DND-41 (cell line): ENCODE data around the gene DCPS.
A peak's percentile ranks its signal among the peaks of the same experiment; 100 is the strongest.

Source experiments
- ATAC-seq: fragments of 200-7000 bp; cut with Tn5 transposase; 3 replicates; pipeline ENCODE4 v1.9.1; 2021; ENCODE audit warnings: low read depth; ENCODE audit not compliant: insufficient read depth
- DNase-seq: peaks from one replicate; pipeline ENCODE4 v3.0.0-alpha.2; 2020
- H2AFZ ChIP-seq: 2 replicates; pipeline ENCODE4 v1.6.0; 2012; ENCODE audit warnings: low read depth, low read length
- H3K27ac ChIP-seq: 2 replicates; pipeline ENCODE4 v1.5.1; 2012; ENCODE audit warnings: low read length, inconsistent platforms
- H3K27me3 ChIP-seq: fragments of 200-600 bp; sonication (generic); 2 replicates; pipeline ENCODE4 v1.6.0; 2012; ENCODE audit warnings: low read length, mild to moderate bottlenecking, inconsistent platforms; ENCODE audit not compliant: insufficient read depth, poor library complexity
- H3K36me3 ChIP-seq: 2 replicates; pipeline ENCODE4 v1.5.1; 2012; ENCODE audit warnings: low read length, inconsistent platforms; ENCODE audit not compliant: insufficient read depth
- H3K4me1 ChIP-seq: 2 replicates; pipeline ENCODE4 v1.5.1; 2012; ENCODE audit warnings: mild to moderate bottlenecking, low read length; ENCODE audit not compliant: insufficient read depth
- H3K4me2 ChIP-seq: 2 replicates; pipeline ENCODE4 v1.6.0; 2012; ENCODE audit warnings: mild to moderate bottlenecking, moderate library complexity, low read length, inconsistent platforms; ENCODE audit not compliant: insufficient read depth
- H3K4me3 ChIP-seq, 2 experiments: fragments of 200-600 bp in 1 of 2; shearing (Covaris generic) in 1 of 2; 2 replicates each; pipeline ENCODE4 v1.5.1; 2012 to 2016; ENCODE audit warnings: inconsistent platforms in 2 of 2, low read length in 2 of 2, mild to moderate bottlenecking in 2 of 2, low read depth in 1 of 2, moderate library complexity in 1 of 2
- H3K79me2 ChIP-seq: 2 replicates; pipeline ENCODE4 v1.6.0; 2012; ENCODE audit warnings: low read length, inconsistent platforms; ENCODE audit not compliant: insufficient read depth
- H3K9ac ChIP-seq: 2 replicates; pipeline ENCODE4 v1.6.0; 2012; ENCODE audit warnings: low read depth, mild to moderate bottlenecking, inconsistent platforms, low read length, moderate library complexity
- H3K9me3 ChIP-seq: 2 replicates; pipeline ENCODE4 v1.5.1; 2012; ENCODE audit warnings: low read length, moderate library complexity, mild to moderate bottlenecking, inconsistent platforms; ENCODE audit not compliant: insufficient read depth, severe bottlenecking
- H4K20me1 ChIP-seq: 2 replicates; pipeline ENCODE4 v1.6.0; 2012; ENCODE audit warnings: low read length; ENCODE audit not compliant: insufficient read depth
- EZH2 ChIP-seq: IDR thresholded peaks from 3 replicates; pipeline ENCODE4 v1.6.1; 2012; ENCODE audit warnings: borderline replicate concordance, low read depth, mild to moderate bottlenecking, moderate library complexity, low read length, inconsistent platforms; ENCODE audit not compliant: severe bottlenecking
- TF ChIP-seq, protein P1 (sequence below): IDR thresholded peaks from 2 replicates; pipeline ENCODE4 v1.5.1; 2012; ENCODE audit warnings: borderline replicate concordance, low read length, moderate library complexity, mild to moderate bottlenecking; ENCODE audit not compliant: poor library complexity, severe bottlenecking; ENCODE audit errors: extremely low read depth

DCPS gene

DNA sequence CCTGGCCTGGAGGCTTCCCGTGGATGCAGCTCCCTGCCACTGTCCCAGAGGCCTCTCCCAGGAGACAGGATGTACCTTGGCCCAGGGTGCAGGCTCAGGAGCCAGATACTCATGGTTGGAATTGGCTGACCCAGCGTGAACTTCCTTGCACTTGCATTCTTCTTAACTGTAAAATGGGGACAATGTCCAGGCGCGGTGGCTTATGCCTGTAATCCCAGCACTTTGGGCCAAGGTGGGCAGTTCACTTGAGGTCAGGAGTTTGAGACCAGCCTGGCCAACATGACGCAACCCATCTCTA, 31.6 kb downstream of the DCPS start:
- Histone ChIP-seq H3K4me3 (no peak overlapping the region), H2AFZ (no peak overlapping the region), H3K79me2 (no peaks in the 10 kb centered on the region), H3K36me3 (peaks cover 50% of the 10 kb centered on the region), H3K27me3 (no peaks in the 10 kb centered on the region), H3K9me3 (no peaks in the 10 kb centered on the region), H3K4me1 (no peaks in the 10 kb centered on the region), H3K4me2 (no peak overlapping the region), H3K9ac (no peak overlapping the region), H4K20me1 (peaks cover 2% of the 10 kb centered on the region; the same call in 1 of the 2 replicates), H3K27ac (no peak overlapping the region)
- ATAC-seq (no peak), DNase-seq (no peak)
- TF ChIP-seq, protein P1, sequence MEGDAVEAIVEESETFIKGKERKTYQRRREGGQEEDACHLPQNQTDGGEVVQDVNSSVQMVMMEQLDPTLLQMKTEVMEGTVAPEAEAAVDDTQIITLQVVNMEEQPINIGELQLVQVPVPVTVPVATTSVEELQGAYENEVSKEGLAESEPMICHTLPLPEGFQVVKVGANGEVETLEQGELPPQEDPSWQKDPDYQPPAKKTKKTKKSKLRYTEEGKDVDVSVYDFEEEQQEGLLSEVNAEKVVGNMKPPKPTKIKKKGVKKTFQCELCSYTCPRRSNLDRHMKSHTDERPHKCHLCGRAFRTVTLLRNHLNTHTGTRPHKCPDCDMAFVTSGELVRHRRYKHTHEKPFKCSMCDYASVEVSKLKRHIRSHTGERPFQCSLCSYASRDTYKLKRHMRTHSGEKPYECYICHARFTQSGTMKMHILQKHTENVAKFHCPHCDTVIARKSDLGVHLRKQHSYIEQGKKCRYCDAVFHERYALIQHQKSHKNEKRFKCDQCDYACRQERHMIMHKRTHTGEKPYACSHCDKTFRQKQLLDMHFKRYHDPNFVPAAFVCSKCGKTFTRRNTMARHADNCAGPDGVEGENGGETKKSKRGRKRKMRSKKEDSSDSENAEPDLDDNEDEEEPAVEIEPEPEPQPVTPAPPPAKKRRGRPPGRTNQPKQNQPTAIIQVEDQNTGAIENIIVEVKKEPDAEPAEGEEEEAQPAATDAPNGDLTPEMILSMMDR: no peak
- TF ChIP-seq EZH2: no peak

DNA sequence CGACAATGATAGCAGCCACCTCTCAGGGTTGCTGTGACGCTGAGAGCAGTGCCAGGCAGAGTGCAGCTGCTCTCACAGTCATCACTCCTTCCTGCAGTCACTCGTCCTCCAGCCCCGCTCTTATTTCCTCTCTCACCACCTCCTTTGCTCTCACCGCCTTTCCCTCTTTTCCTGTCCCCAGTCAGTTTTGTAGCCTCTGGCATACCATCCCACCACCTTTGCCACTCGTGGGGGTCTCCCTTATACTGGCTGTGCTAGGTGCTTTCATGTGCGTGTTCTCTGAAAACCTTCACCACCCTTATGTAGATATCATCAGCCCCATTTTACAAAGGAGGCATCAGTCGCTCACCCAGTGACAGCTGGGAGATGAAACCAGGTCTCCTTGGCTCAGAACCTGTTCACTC, 32.3 kb downstream of the DCPS start:
- H3K36me3 ChIP-seq: peaks cover 55% of the 10 kb centered on the region
- H4K20me1 ChIP-seq: peaks cover 2% of the 10 kb centered on the region; the same call in 1 of the 2 replicates

DNA sequence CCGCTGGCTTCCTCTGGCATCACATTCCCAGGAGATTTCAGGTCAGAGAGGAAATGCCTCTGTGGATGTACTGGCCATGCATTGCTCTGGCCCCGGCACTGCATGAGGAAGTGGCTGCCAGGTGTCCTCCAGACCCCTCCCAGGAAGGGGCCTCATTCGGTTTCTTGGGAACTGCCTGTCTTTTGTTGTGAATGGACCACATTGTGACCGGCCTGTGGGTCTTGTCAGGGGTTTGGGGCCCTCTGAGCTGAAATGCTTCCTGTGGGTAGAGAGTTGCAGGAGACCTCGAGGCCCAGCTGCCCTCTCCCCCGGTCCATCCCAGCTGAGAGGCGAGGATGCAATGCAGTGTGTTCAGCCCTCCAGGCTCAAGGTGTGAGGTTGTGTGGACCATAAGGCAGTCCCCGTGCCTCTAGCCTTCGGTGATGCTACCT, 32.8 kb downstream of the DCPS start:
- H3K4me3 ChIP-seq: no peak overlapping the region
- peaks cover 55% of the 10 kb centered on the region for H3K36me3 ChIP-seq
- no peak overlapping the region for H3K4me2 ChIP-seq
- ATAC-seq: 0 out of 3 replicates have a peak, but pooled peaks have one; percentile 13
- H3K79me2 ChIP-seq: no peaks in the 10 kb centered on the region
- DNase-seq: no peak
- no peak for TF ChIP-seq EZH2
- TF ChIP-seq, protein P1: no peak
- H2AFZ ChIP-seq: no peak overlapping the region
- no peaks in the 10 kb centered on the region for H3K4me1 ChIP-seq
- H3K9ac ChIP-seq: no peak overlapping the region
- no peaks in the 10 kb centered on the region for H3K27me3 ChIP-seq
- no peaks in the 10 kb centered on the region for H3K9me3 ChIP-seq
- peak overlapping the region; percentile 23; the same call in 1 of the 2 replicates for H3K27ac ChIP-seq
- no peaks in the 10 kb centered on the region; the same call in 1 of the 2 replicates for H4K20me1 ChIP-seq

More for the DNA sequence above, 32.3 kb downstream of the DCPS start:
- H3K4me2 ChIP-seq: no peak overlapping the region
- no peaks in the 10 kb centered on the region for H3K9me3 ChIP-seq
- ATAC-seq: peak; percentile 71
- no peaks in the 10 kb centered on the region for H3K4me1 ChIP-seq
- H3K9ac ChIP-seq: no peak overlapping the region
- TF ChIP-seq EZH2: no peak
- TF ChIP-seq, protein P1: no peak
- H3K4me3 ChIP-seq: no peak overlapping the region
- DNase-seq: peak; percentile 32
- H3K79me2 ChIP-seq: no peaks in the 10 kb centered on the region
- H2AFZ ChIP-seq: no peak overlapping the region
- H3K27me3 ChIP-seq: no peaks in the 10 kb centered on the region
- H3K27ac ChIP-seq: peak overlapping the region; percentile 23; the same call in 1 of the 2 replicates

DNA sequence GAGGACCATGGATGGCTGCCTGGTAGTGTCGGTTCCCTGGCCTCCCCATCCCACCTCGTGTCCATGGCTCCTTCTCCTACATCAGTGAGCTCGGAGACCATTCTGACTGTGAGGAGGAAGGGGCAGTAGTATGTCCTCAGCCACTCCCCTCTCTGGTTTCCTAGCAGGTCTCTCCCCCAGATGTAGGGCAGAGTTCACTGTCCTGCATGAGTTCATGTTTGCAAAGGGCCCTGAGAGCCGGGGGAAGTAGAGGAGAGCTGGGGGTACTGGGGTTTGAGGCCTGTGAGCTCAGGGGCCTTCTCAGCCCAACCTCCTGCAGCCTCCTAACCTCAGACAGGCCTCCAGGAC, 33.2 kb downstream of the DCPS start:
- Histone ChIP-seq H3K4me3 (no peak overlapping the region), H3K4me1 (no peaks in the 10 kb centered on the region; the same call in 1 of the 2 replicates), H3K4me2 (no peak overlapping the region), H3K36me3 (peaks cover 56% of the 10 kb centered on the region), H3K9me3 (no peaks in the 10 kb centered on the region), H2AFZ (no peak overlapping the region), H3K79me2 (no peaks in the 10 kb centered on the region), H3K27ac (peak overlapping the region; percentile 23; the same call in 1 of the 2 replicates), H3K27me3 (no peaks in the 10 kb centered on the region), H4K20me1 (no peaks in the 10 kb centered on the region; the same call in 1 of the 2 replicates), H3K9ac (no peak overlapping the region)
- TF ChIP-seq, protein P1: no peak
- TF ChIP-seq EZH2: no peak
- no peak for ATAC-seq
- DNase-seq: no peak
